NCI-H345 (cell line): ENCODE results near the gene AGAP1.

Experiments used
- DNase-seq: peaks from one replicate; lab custom pipeline; 2025; lab: John Stamatoyannopoulos, UW

The AGAP1 gene

DNA sequence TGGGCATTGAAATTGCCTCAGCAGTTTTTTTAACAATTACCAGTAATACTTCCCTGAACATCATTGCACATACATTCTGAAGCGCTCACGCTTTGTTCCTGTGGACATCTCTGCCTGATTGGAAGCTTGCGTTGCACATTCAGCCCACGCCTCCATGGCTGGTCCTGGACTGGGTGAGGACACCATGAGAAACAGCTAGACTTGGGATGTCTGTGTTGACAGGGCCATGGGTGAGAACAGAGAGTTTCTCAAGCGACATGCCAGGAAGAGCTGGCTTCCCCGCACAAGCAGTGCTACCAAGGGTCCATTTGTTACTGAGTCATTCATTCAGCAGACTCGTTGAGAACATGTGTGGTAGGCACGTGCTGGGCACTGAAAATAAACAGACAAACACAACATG is 508.0 kb downstream of the AGAP1 start:
- DNase-seq = no peak

DNA sequence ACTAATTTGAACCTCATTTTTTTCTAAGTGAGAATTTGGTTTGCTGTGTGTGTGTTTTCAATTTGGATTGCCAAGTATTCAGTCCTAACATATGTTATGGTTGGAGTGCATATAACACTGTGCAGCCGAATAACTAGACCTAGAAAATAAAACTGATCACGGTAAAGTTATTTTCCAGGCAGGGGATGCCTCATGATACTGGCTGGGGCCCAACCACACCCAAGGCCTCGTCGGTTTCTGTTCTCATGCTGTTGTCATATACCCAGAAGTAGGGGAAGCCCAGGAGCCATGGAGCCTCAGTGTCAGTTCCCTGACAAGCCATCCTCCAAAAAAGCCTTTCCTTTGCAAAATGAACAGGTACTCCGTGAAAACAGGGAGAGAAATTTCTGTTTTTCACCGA is 514.2 kb downstream of the AGAP1 start:
- DNase-seq = no peak

DNA sequence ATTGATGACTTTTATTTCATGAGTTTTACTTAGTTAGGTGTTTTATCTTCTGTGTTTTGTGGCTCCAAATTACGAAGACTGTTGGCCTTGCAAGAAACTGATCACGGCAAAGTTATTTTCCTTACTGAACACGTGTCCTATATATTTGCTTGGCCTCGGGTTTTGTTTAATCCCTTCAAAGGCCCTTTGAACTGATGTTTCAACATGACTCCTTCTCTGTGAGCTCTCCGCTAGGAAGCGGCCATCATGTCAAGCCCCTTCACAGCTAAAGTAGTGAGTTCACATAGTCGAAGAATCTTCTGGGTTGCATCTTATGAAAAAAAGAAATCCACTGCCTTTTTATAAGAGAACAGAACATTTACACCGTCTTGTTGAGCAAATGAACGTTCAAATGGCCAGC is 515.0 kb downstream of the AGAP1 start:
- no peak for DNase-seq

DNA sequence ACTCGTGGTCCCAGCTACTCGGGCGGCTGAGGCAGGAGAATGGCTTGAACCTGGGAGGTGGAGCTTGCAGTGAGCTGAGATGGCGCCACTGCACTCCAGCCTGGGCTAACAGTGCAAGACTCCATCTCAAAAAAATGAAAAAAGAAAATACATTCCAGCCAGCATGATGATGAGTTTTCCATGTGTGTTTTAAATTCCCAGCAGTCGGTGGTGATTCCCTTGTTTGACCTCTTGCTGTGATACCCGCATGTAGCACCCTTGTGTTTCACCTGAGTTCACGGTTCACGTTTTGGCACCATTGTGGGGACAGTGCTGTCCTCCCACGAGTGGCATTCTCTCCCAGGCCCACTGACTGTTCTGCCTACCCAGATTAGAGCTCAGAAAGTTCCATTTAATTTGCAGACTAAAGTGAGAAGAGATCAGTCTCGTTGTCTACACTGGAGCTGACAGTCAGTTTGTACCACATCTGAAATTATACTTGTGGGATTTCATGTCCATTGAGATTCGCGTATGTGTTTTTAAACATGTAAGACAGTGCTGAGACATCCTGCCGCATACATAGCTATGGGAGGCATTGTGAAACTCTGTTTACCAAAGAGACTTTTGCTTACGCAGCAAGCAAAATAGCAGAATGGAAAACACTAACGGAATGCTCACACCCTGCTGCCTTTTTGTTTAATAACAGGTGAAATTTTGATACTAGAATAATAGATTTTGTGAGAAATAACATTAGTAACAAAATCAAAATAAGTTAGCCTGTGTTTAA is 517.3 kb downstream of the AGAP1 start:
- DNase-seq = no peak

DNA sequence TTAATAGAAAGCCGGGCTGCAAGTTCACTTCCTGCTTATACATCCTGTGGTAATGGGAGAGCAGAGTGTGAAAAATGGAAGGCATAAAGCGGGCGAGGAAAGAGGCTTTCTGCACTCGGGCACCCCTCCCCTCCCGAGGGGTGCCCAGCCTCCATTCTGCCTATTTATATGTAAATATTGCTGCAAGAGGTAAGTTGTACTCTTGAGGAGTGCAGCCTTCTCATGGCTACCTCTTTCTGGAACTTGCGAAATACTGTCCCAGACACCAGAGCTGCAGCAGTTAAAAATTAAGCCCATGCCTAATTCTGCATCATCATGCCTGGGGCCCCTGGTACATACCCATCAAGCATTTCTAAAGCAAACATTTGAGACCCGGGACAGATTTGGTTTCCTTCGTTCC is 518.3 kb downstream of the AGAP1 start:
- no peak for DNase-seq

- DNase-seq = no peak
Measured at GRCh38 chr2:236014408-236015131, 520.7 kb downstream of the AGAP1 start.

DNA sequence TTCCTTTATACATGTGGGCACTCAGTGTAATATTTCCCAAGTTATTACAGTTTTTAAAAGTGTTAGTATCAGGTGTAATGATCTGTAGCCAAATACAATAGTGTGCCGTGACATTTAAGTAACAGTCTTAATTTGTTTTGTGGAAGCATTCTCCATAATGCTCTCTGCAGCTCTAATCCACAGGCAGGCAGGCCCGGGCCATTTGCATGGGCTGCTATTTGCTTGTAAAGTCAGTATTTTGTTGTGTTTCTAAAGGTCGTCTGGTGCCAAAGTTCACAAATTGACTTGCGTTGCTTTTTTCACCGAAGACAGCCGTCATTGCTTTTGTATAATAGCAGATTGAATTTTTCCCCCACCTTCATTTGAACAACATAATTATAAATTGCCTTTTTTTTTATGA is 521.3 kb downstream of the AGAP1 start:
- DNase-seq = no peak

DNA sequence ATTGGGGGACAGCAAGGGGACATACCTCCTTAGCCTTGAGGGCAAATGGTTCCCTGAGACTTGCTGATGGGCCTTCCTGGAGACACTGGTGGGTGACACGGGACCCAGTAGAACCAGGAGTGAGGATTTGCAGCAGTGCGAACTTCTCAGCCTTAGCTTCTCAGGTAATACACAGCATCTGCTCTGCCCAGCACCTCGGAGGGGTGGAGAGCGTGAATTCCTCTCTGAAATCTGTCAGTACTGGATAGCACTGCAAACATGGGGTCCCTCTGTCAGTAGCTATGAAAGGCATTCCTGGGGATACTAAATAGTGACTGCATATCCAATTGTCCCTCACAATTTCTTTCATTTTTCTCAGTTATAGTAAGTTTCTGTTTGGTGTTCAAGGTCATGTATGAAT is 522.7 kb downstream of the AGAP1 start:
- no peak for DNase-seq

- DNase-seq = no peak
Measured at GRCh38 chr2:236017446-236017845, 523.6 kb downstream of the AGAP1 start.

DNA sequence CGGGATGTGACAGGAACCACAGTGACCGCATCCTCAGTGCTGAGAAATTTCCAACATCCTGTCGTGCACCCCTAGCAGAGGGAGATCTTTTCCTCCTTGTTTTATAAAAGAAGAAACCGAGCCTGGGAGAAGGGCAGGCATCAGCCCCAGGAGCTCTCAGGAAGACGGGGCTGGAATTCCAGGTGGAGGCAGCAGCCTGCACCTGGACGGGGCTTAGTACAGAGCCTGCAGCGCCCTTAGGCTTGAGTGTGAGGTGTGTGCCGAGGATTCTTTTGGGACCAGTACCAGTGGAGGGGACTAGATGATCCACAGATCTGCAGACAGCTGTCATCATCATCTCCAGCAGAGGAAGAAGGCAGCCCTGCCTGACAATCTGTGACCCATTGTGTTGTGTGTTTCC is 525.6 kb downstream of the AGAP1 start:
- DNase-seq = no peak

- DNase-seq = no peak
Measured at GRCh38 chr2:236021499-236022057, 527.7 kb downstream of the AGAP1 start.

DNA sequence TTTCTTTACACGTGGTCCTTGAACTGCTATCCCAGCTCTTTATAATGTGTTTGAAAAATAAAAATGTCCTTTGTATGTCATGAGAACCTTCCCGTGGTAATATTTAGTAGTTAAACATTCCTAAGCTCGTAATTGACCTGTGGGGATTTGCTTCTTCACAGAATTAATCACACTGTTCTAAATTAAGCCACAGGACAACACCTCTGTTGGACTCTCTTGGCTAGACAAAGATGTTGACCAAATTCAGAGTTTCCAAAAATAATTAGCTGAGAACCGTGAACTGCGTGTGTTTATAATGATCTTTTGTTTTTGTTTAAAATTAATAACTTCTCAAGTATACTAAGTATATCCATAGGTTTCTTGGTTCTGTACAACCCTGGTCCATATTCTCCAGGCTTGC is 528.3 kb downstream of the AGAP1 start:
- no peak for DNase-seq

GRCh38 chr2:236025892-236026291 is 532.0 kb downstream of the AGAP1 start:
- DNase-seq = no peak

DNA sequence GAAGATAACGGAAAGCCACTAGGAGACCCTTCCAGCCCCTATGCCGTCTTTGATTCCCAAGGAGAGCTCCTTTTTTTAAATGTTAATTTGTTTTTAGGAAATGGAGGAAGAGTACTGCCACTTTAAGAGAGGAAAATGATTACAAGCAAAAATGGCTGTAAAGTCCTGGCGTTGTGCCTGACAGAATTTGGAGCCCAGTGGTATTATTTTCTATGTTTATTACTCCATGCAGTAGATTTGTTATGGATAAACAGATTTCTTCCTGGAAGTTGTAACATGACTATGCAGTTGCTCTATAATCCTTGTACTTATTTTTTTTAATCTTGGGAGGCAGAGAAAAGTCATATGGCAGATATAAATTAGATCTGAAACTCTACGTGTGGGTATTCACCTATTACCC is 533.0 kb downstream of the AGAP1 start:
- DNase-seq = no peak

DNA sequence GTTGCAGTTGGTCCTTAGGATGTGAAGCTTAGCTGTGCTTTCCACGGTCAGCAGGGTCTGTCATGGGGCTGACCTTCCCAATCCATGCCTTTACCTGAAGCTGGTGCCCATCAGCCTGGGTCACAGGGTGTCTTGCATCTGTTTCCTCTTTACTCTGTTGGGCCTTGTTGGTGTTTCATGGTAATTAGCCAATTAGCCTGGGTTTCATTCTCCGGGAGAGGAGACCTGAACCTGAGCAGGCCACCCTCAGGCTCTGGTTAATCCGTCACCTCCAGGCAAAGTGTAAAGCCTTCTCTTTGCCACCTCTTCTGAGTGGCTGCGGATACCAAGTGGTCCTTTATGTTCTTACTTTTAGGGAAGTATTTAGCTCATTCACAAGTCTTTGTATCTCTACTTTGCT is 534.2 kb downstream of the AGAP1 start:
- no peak for DNase-seq

- no peak for DNase-seq
Measured at GRCh38 chr2:236033462-236033861, 539.6 kb downstream of the AGAP1 start.

- no peak for DNase-seq
Measured at GRCh38 chr2:236034974-236035373, 541.1 kb downstream of the AGAP1 start.

GRCh38 chr2:236036045-236036444 is 542.2 kb downstream of the AGAP1 start:
- no peak for DNase-seq

DNA sequence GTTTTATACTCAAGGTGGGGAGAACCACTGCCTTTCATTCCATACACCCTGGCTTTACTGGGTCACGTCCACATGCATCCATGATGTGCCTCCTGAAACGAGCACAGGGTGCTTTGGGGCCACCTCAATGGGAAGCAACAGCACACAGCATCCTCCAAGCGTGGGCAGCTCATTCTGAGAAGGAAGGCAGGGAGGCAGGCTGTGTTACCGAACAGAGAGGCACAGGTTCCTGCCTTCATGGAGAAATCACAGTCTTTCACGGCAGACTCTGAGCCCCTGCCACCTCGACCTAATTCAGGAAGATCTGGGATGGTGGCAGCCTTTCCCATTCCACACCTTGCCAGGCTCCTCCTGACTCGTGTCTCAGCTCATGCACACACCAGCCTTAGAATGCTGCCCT is 544.3 kb downstream of the AGAP1 start:
- DNase-seq = no peak

- no peak for DNase-seq
Measured at GRCh38 chr2:236040600-236041328, 546.9 kb downstream of the AGAP1 start.

DNA sequence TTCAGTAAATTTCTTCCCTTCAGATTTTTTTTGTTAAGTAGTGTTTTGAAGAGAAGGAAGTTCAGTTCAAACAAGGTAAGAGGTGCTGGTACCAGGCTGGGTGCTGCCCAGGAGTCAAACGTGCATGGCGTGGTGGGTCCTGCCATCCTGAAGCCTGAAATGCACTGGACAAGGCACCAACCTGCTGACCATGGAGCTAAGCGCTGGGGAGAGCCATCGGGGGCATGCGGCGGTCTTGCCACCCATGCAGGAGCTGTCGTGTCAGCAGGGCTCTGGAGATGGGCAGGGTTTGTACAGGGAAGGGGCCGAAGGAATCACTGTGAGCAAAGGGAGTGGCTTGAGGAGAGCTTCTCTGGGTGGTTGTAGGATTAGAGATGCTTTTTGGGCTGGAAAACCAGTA is 547.8 kb downstream of the AGAP1 start:
- no peak for DNase-seq

DNA sequence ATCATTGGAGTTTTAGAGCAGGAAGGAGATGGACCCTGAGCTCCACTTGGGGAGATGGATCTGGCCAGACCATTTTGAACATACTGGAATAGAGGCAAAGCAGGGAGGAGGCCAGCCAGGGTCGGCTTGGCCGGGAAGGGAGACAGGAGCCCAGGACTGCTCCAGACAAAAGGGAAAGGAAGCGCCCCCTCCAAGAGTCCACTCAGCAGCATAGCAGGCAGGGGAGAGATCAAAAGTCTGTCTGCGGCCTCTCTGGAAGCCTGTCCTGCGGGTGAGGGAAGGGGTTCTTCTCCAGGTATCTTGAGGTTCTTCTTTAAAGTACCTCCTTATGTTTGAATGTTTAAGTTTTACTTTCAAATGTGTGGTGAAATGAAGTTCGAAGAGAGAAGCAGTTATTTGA is 548.2 kb downstream of the AGAP1 start:
- no peak for DNase-seq

GRCh38 chr2:236044191-236044590 is 550.3 kb downstream of the AGAP1 start:
- DNase-seq = no peak
